ENCODE results near the gene EBF3. TPM values are rescaled to one million over a fixed set of nuclear protein-coding genes. Genes with fewer than 3 reads are reported as not detected.

The EBF3 gene
- total and polyA plus RNA-seq, 2 donors (not counting 3 experiments of a cell fraction or from before 2014, with no cell fraction given), result 0.92 to 2.7 TPM

- H3K9me3 ChIP-seq (replicated peaks; ENCODE audit: control insufficient read depth, insufficient read depth, low read length), result no peaks in the 10 kb centered on the region
- peaks cover 0 to 6% of the 10 kb centered on the region in 2 experiments for H3K27me3 ChIP-seq (ENCODE audit: control insufficient read depth in 2 of 2, insufficient read depth in 2 of 2, low read length in 2 of 2)
- H3K27ac ChIP-seq (ENCODE audit: insufficient read depth, low read depth, low read length), result no peak overlapping the region
- no peak overlapping the region for H2AFZ ChIP-seq (ENCODE audit: low read depth, low read length)
- BruUV-seq (replicated peaks), result no TSS peak
- ChIA-PET POLR2A (no interaction called here), CTCF (no interaction called here)
- DNase-seq (ENCODE audit: low read depth, low spot score) (no peak), FAIRE-seq (no peak)
- intact Hi-C loops (cut with micrococcal nuclease) (no loop called here), dilution Hi-C loops (cut with MboI; ENCODE audit: extremely low pct_ligation_motif_present, low sequenced_read_pairs) (no loop called here)
- no peaks in the 10 kb centered on the region for H3K79me2 ChIP-seq (ENCODE audit: control insufficient read depth, insufficient read depth, low read length)
- no peaks in the 10 kb centered on the region for H3K9me1 ChIP-seq (replicated peaks; ENCODE audit: control insufficient read depth, extremely low read depth, insufficient read depth, low read length)
- H3K36me3 ChIP-seq (ENCODE audit: control insufficient read depth in 2 of 2, extremely low read depth in 1 of 2, insufficient read depth in 2 of 2, low read length in 2 of 2), result no peaks in the 10 kb centered on the region
- no peak overlapping the region for H3K9ac ChIP-seq (replicated peaks; ENCODE audit: extremely low read depth, insufficient read depth, low read length)
- H3K4me2 ChIP-seq (ENCODE audit: insufficient read depth, low read length), result no peak overlapping the region
- TF ChIP-seq CTCF (IDR thresholded peaks at IDR 0.05; ENCODE audit: extremely low read depth in 1 of 2, insufficient read depth in 1 of 2, low read depth in 1 of 2, low read length in 2 of 2) (no peak), MAX (IDR thresholded peaks at IDR 0.05; ENCODE audit: insufficient read depth, insufficient read length) (no peak), FOS (IDR thresholded peaks at IDR 0.05; ENCODE audit: borderline replicate concordance, insufficient read depth, low read length) (no peak), MYC (IDR thresholded peaks at IDR 0.05; ENCODE audit: low read depth, low read length) (no peak), POLR2AphosphoS5 (IDR thresholded peaks at IDR 0.05; ENCODE audit: insufficient read depth, low read depth, low read length) (no peak), GATA2 (IDR thresholded peaks at IDR 0.05; ENCODE audit: insufficient read depth, insufficient read length, low read depth, low read length) (no peak), JUN (IDR thresholded peaks at IDR 0.05; ENCODE audit: borderline replicate concordance, insufficient read depth, insufficient read length, low read depth) (no peak), POLR2A (IDR thresholded peaks at IDR 0.05; ENCODE audit: low read depth, low read length) (no peak), EZH2 (IDR thresholded peaks at IDR 0.05; ENCODE audit: borderline replicate concordance, low read depth, low read length, severe bottlenecking) (no peak)
- H4K20me1 ChIP-seq (replicated peaks; ENCODE audit: control insufficient read depth, extremely low read depth, insufficient read depth, low read length), result no peaks in the 10 kb centered on the region
- H3K4me1 ChIP-seq (ENCODE audit: control insufficient read depth, extremely low read depth, insufficient read depth, low read length), result no peaks in the 10 kb centered on the region
- no peak overlapping the region for H3K4me3 ChIP-seq (replicated peaks in 1 of 3; ENCODE audit: insufficient read depth in 1 of 3, low read depth in 1 of 3, low read length in 3 of 3)
Measured at GRCh38 chr10:129978980-129979379, 14.9 kb upstream of the EBF3 start.
